ENCODE data around the gene SH3RF3. TPM values are rescaled to one million over a fixed set of nuclear protein-coding genes. Genes with fewer than 3 reads are reported as not detected.
A peak's percentile ranks its signal among the peaks of the same experiment; 100 is the strongest.

Gene SH3RF3
- total and polyA plus RNA-seq, 10 of the 15 experiments (the other 5 are each of a cell fraction or from before 2014, with no cell fraction given) = 0.08 to 8.8 (median 2.3) TPM

- Histone ChIP-seq H2AFZ (ENCODE audit: control insufficient read depth, low read depth, low read length) (no peak overlapping the region), H3K9ac (ENCODE audit: control insufficient read depth, insufficient read depth, low read length) (no peak overlapping the region), H3K4me3 (no peak overlapping the region), H3K4me1 (ENCODE audit: control insufficient read depth, insufficient read depth, low read length) (peaks cover 28% of the 10 kb centered on the region), H3K27me3 (replicated peaks in 1 of 2; ENCODE audit: control insufficient read depth in 2 of 2, insufficient read depth in 2 of 2, low read length in 1 of 2) (no peaks in the 10 kb centered on the region), H4K20me1 (ENCODE audit: control insufficient read depth, insufficient read depth) (0 out of 2 replicates have a peak, but pooled peaks cover 3% of the 10 kb centered on the region), H3K79me2 (ENCODE audit: control insufficient read depth, insufficient read depth, low read length) (no peaks in the 10 kb centered on the region; the same call in 1 of the 2 replicates), H3K9me3 (replicated peaks; ENCODE audit: control insufficient read depth, insufficient read depth, low read length) (no peaks in the 10 kb centered on the region), H3K36me3 (ENCODE audit: control insufficient read depth in 2 of 2, insufficient read depth in 2 of 2, low read length in 1 of 2) (no peaks in the 10 kb centered on the region), H3K4me2 (ENCODE audit: control insufficient read depth, insufficient read depth) (peak overlapping the region; percentile 74), H3K27ac (ENCODE audit: control insufficient read depth, insufficient read depth) (no peak overlapping the region)
- intact Hi-C loops (cut with micrococcal nuclease; ENCODE audit: unreplicated experiment) (no loop called here), in situ Hi-C loops (cut with MboI) (no loop called here)
- DNase-seq (ENCODE audit: low read depth, low spot score) = no peak
- RAD21 ChIA-PET (ENCODE audit: unreplicated experiment) = interaction anchor here (0.9 to 2.2 kb wide), 7 partner anchors 15 to 67 kb away, joined by 3 to 8 read pairs (median 4); partner anchors contain the start of gene SH3RF3
- WGBS (ENCODE audit: insufficient coverage, insufficient replicate concordance, low lambda C conversion rate, missing lambda C conversion rate) = 34% methylated on average over 19 of the region's 19 CpGs
- no TSS peak for BruUV-seq (replicated peaks)
- TF ChIP-seq POU2F2 (IDR thresholded peaks at IDR 0.05; ENCODE audit: borderline replicate concordance, low read depth, low read length) (no peak; the same call in 2 of the 3 replicates), ATF2 (IDR thresholded peaks at IDR 0.05; ENCODE audit: low read length) (no peak), MEF2A (IDR thresholded peaks at IDR 0.05; ENCODE audit: insufficient read depth, low read depth, low read length) (peak; percentile 46; the same call in 1 of the 2 replicates), ZNF274 (IDR thresholded peaks at IDR 0.05; ENCODE audit: insufficient read depth, insufficient read length) (no peak)
- peak; percentile 66 for FAIRE-seq
- SMC1A ChIA-PET (ENCODE audit: uncharacterized antibody, unreplicated experiment) = interaction anchor here (0.6 to 2.3 kb wide), 17 partner anchors 11 to 318 kb away, joined by 3 to 13 read pairs (median 4); no protein-coding TSS in a partner anchor
- ATAC-seq = peak; percentile 20
- POLR2A ChIA-PET = interaction anchor here (0.8 to 1.5 kb wide), 3 partner anchors 11 to 19 kb away, joined by 3 read pairs; no protein-coding TSS in a partner anchor
- CTCF ChIA-PET = interaction anchor here (0.9 to 1.6 kb wide), 8 partner anchors 9 to 315 kb away, joined by 3 to 7 read pairs (median 4); no protein-coding TSS in a partner anchor
Measured at GRCh38 chr2:109195193-109196045, 66.4 kb downstream of the SH3RF3 start.

Measured in GM12878 (cell line).